IPS-15b (cell line): Measurements from ENCODE around the gene MRLN.

Experiments
- H3K27me3 ChIP-seq: one replicate; pipeline ENCODE4 v1.6.1; 2013; ENCODE audit warnings: low read length; ENCODE audit not compliant: control insufficient read depth, insufficient read depth
- H3K36me3 ChIP-seq: one replicate; pipeline ENCODE4 v1.6.1; 2013; ENCODE audit warnings: low read length; ENCODE audit not compliant: control insufficient read depth, insufficient read depth
- H3K4me1 ChIP-seq: one replicate; pipeline ENCODE4 v1.6.1; 2013; ENCODE audit warnings: mild to moderate bottlenecking, low read length; ENCODE audit not compliant: control insufficient read depth, insufficient read depth
- H3K4me3 ChIP-seq: one replicate; pipeline ENCODE4 v1.5.1; 2013; ENCODE audit warnings: low read depth, low read length
- H3K9ac ChIP-seq: one replicate; pipeline ENCODE4 v1.6.1; 2013; ENCODE audit warnings: low read depth, mild to moderate bottlenecking, low read length
- H3K9me3 ChIP-seq: one replicate; pipeline ENCODE4 v1.6.1; 2013; ENCODE audit warnings: mild to moderate bottlenecking, low read length; ENCODE audit not compliant: control insufficient read depth, insufficient read depth

Gene MRLN

DNA sequence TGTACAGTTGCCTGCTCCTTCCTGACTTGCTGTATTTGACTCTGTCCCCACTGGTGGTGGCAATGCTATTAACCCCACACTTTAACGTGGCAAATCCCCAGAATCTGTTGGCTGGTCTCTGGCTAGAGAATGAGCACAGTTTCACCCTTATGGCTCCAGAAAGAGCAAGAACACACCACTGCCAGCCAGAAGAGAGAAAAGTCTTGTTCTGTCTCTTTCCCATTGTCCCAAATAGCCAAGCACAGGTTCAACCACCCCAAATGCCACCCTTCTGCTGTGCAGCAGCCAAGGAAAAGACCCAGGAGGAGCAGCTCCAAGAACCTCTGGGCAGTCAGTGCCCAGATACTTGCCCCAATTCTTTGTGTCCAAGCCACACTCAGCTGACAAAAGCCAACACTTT lies 54.9 kb downstream of the MRLN start:
- Histone ChIP-seq H3K36me3 (no peaks in the 10 kb centered on the region), H3K27me3 (no peaks in the 10 kb centered on the region), H3K9ac (no peak overlapping the region), H3K4me1 (no peaks in the 10 kb centered on the region), H3K4me3 (no peak overlapping the region), H3K9me3 (no peaks in the 10 kb centered on the region)

DNA sequence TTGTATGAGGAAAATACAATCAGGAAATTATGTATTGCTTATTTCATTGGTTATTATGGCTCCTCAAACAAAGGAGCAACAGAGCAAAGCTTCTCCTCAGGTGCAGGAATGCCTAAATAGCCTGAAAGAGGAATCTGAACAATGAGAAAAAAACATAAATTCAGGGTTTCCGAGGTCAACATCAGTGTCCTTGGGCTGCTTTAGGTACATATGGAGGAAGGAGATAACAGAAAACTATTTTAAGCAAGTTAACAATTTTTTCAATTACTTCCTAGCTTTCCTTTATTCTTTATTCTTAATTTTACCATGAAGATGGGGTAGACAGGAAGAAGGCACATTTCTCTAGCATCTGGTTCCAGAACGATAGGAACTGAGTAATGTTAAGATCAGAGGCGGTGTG lies 57.6 kb downstream of the MRLN start:
- Histone ChIP-seq H3K27me3 (no peaks in the 10 kb centered on the region), H3K4me3 (no peak overlapping the region), H3K9me3 (no peaks in the 10 kb centered on the region), H3K4me1 (no peaks in the 10 kb centered on the region), H3K9ac (no peak overlapping the region), H3K36me3 (no peaks in the 10 kb centered on the region)

DNA sequence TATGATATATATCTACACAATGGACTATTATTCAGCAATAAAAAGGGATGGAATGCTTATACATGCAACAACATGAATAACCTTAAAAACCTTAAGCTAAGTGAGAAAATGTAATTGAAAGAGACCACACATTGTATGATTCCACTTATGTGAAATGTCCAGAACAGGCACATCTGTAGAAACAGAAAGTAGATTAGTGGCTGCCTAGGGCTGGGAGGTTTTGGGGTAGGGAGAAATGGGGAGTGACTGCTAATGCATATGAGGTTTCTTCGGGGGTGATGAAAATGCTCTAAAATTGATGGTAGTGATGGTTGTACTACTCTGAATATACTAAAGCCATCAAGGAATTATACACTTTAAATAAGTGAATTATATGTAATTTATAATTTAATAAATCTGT lies 58.3 kb downstream of the MRLN start:
- no peak overlapping the region for H3K4me3 ChIP-seq
- H3K27me3 ChIP-seq: no peaks in the 10 kb centered on the region
- no peak overlapping the region for H3K9ac ChIP-seq
- no peaks in the 10 kb centered on the region for H3K9me3 ChIP-seq
- no peaks in the 10 kb centered on the region for H3K36me3 ChIP-seq
- H3K4me1 ChIP-seq: no peaks in the 10 kb centered on the region

DNA sequence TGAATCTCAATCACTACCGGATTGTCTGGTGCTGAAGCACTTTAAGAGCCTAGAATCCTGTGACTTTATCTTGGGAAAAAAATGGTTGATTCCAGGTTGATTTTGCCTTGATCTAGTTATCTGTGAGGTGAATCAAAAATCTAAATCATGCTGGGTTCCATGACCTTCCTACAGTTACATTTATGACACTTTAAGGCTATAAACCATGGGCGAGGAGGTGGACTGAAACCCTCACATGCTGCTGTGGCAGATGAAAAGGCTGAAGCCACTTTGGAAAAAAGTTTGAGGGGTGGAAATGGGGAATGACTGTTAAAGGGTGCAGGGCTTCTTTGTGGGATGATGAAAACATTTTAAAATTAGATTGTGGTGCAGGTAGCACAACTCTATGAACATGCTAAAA lies 61.1 kb downstream of the MRLN start:
- Histone ChIP-seq H3K27me3 (no peaks in the 10 kb centered on the region), H3K4me3 (no peak overlapping the region), H3K36me3 (no peaks in the 10 kb centered on the region), H3K4me1 (no peaks in the 10 kb centered on the region), H3K9ac (no peak overlapping the region), H3K9me3 (no peaks in the 10 kb centered on the region)

DNA sequence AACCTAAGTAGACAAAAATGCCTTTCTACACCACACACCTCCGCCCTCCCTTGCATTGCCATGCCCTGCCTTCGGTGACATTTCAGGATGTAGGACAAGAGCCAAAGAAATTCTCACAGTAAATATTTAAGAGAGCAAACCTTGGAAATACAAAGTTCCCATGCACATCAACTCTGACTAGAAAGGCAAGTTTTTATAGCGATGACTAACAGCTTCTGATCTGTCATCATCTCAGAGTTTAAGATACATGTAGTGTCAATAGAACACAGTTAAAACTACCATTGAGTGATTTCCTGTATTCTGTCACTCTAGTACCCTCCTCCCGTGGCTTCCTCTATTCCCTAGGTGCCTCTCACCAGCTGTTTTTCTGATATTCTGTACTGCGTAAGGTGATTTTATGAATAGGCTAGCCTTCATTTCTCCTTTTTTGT lies 64.3 kb downstream of the MRLN start:
- no peaks in the 10 kb centered on the region for H3K4me1 ChIP-seq
- H3K27me3 ChIP-seq: no peaks in the 10 kb centered on the region
- no peak overlapping the region for H3K9ac ChIP-seq
- H3K4me3 ChIP-seq: no peak overlapping the region
- H3K9me3 ChIP-seq: no peaks in the 10 kb centered on the region
- H3K36me3 ChIP-seq: no peaks in the 10 kb centered on the region

DNA sequence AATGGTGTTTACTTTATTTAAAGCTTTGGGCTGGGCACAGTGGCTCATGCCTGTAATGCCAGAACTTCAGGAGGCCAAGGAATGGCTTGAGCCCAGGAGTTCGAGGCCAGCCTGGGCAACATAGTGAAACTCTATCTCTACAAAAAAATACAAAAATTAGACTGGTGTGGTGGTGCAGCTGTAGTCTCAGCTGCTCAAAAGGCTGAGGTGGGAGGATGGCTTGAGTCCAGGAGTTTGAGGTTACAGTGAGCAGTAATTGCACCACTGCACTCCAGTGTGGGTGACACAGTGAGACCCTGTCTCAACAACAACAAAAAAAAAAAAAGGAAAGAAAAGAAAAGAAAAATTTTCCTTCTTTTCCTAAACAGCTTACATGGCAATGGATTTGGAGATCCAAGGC lies 65.6 kb downstream of the MRLN start:
- Histone ChIP-seq H3K27me3 (no peaks in the 10 kb centered on the region), H3K36me3 (peaks cover 4% of the 10 kb centered on the region), H3K4me1 (no peaks in the 10 kb centered on the region), H3K9me3 (no peaks in the 10 kb centered on the region), H3K4me3 (no peak overlapping the region), H3K9ac (no peak overlapping the region)
